B cell (primary cell): Measurements from ENCODE around the gene NCOA7. TPM values are rescaled to one million over a fixed set of nuclear protein-coding genes. Genes with fewer than 3 reads are reported as not detected.

ENCODE experiments used
- ATAC-seq: fragments of 200-7000 bp; cut with Tn5 transposase; one replicate; pipeline ENCODE4 v1.10.0; 2021; ENCODE audit warnings: low read depth, mild to moderate bottlenecking, moderate number of reproducible peaks, moderate library complexity
- CTCF ChIA-PET: fragments of 350-600 bp; sonication (Branson Sonifier 250); formaldehyde crosslinking; loops from one replicate; lab custom pipeline; 2021; ENCODE audit warnings: antibody characterized with exemption, inconsistent platforms; lab: Charles Lee
- POLR2A ChIA-PET: fragments of 350-600 bp; sonication (Branson Sonifier 250); formaldehyde crosslinking; loops from one replicate; lab custom pipeline; 2021; ENCODE audit warnings: antibody characterized with exemption; lab: Charles Lee
- DNase-seq: peaks from one replicate; pipeline ENCODE4 v3.0.0; 2013
- H2AFZ ChIP-seq: 2 replicates; pipeline ENCODE4 v1.6.1; 2012; ENCODE audit warnings: mild to moderate bottlenecking, low read depth, low read length; ENCODE audit not compliant: insufficient read depth, poor library complexity, severe bottlenecking
- H3K27ac ChIP-seq, 2 donors: 1 replicate in 1 of 2; 2 replicates in 1 of 2; pipeline ENCODE4 v1.5.1; 2012 to 2013; ENCODE audit warnings: low read length in 2 of 2, mild to moderate bottlenecking in 2 of 2, moderate library complexity in 1 of 2
- H3K27me3 ChIP-seq, 4 experiments: fragments of 200-600 bp in 1 of 4; sonication (generic) in 1 of 4; replicated peaks in 1 of 4; 1 replicate in 2 of 4; 2 replicates in 2 of 4; pipeline versions ENCODE4 v1.6.1 to v1.7.0; 2013 to 2016; ENCODE audit warnings: low read length in 3 of 4, mild to moderate bottlenecking in 2 of 4, mixed read lengths in 1 of 4, moderate library complexity in 1 of 4; ENCODE audit not compliant: insufficient read depth in 4 of 4, control insufficient read depth in 3 of 4; ENCODE audit errors: control extremely low read depth in 1 of 4
- H3K36me3 ChIP-seq, 2 experiments: replicated peaks in 1 of 2; 1 replicate in 1 of 2; 2 replicates in 1 of 2; pipeline versions ENCODE4 v1.6.1 to v1.7.1; 2013; ENCODE audit warnings: low read length in 1 of 2; ENCODE audit not compliant: insufficient read depth in 2 of 2, control insufficient read depth in 1 of 2; ENCODE audit errors: control extremely low read depth in 1 of 2, extremely low read depth in 1 of 2
- H3K4me1 ChIP-seq, 2 donors: fragments of 200-600 bp in 1 of 2; sonication (generic) in 1 of 2; 1 replicate in 1 of 2; 2 replicates in 1 of 2; pipeline versions ENCODE4 v1.5.1 to v1.6.1; 2013 to 2017; ENCODE audit warnings: low read length in 2 of 2; ENCODE audit not compliant: control insufficient read depth in 2 of 2, insufficient read depth in 2 of 2
- H3K4me2 ChIP-seq: replicated peaks from 2 replicates; pipeline ENCODE3; 2012; ENCODE audit warnings: mild to moderate bottlenecking, low read depth, low read length; ENCODE audit not compliant: poor library complexity, severe bottlenecking
- H3K4me3 ChIP-seq, 5 experiments: fragments of 200-600 bp in 1 of 5; sonication (generic) in 1 of 5; 1 replicate in 3 of 5; 2 replicates in 2 of 5; pipeline versions ENCODE4 v1.5.1 to v1.7.0; 2011 to 2016; ENCODE audit warnings: low read length in 4 of 5, mild to moderate bottlenecking in 4 of 5, low read depth in 2 of 5, control low read depth in 1 of 5, moderate library complexity in 1 of 5; ENCODE audit not compliant: insufficient read depth in 1 of 5; ENCODE audit errors: control extremely low read depth in 1 of 5, extremely low read depth in 1 of 5
- H3K79me2 ChIP-seq: fragments of 200-600 bp; sonication (generic); one replicate; pipeline ENCODE4 v1.6.0; 2016; ENCODE audit warnings: low read length; ENCODE audit not compliant: control insufficient read depth, insufficient read depth
- H3K9ac ChIP-seq: fragments of 200-600 bp; sonication (generic); 2 replicates; pipeline ENCODE4 v1.6.1; 2017; ENCODE audit warnings: mild to moderate bottlenecking, low read length, moderate library complexity
- H3K9me3 ChIP-seq, 3 donors: one replicate each; pipeline versions ENCODE4 v1.6.1 to v1.7.1; 2013; ENCODE audit warnings: low read length in 2 of 3; ENCODE audit not compliant: control insufficient read depth in 2 of 3, insufficient read depth in 1 of 3; ENCODE audit errors: control extremely low read depth in 1 of 3
- H4K20me1 ChIP-seq: 2 replicates; pipeline ENCODE4 v1.6.0; 2012; ENCODE audit warnings: mild to moderate bottlenecking, low read length; ENCODE audit not compliant: insufficient read depth, control insufficient read depth, poor library complexity, severe bottlenecking
- H3K27ac Mint-ChIP-seq: one replicate; pipeline ENCODE4 v1.8.0; 2021; ENCODE audit warnings: mixed read lengths
- H3K27me3 Mint-ChIP-seq: one replicate; pipeline ENCODE4 v1.8.0; 2021; ENCODE audit warnings: mixed read lengths
- H3K4me1 Mint-ChIP-seq: one replicate; pipeline ENCODE4 v1.8.0; 2021; ENCODE audit warnings: mixed read lengths
- H3K4me3 Mint-ChIP-seq: one replicate; pipeline ENCODE4 v1.8.0; 2021; ENCODE audit warnings: mixed read lengths
- H3K9me3 Mint-ChIP-seq: one replicate; pipeline ENCODE4 v1.8.0; 2022; ENCODE audit warnings: mixed read lengths; ENCODE audit not compliant: insufficient read depth
- CTCF ChIP-seq: fragments of 200-600 bp; IDR thresholded peaks from one replicate; pipeline ENCODE4 v1.8.0; 2022; ENCODE audit warnings: antibody characterized with exemption, mild to moderate bottlenecking
- EZH2 ChIP-seq: IDR thresholded peaks from 2 replicates; pipeline ENCODE4 v1.6.1; 2012; ENCODE audit warnings: borderline replicate concordance, low read depth, mild to moderate bottlenecking, moderate library complexity, low read length; ENCODE audit not compliant: insufficient read depth, poor library complexity, severe bottlenecking
- WGBS: methylation state at CpG from one replicate; pipeline ENCODE4 v1.1.5; 2013; ENCODE audit warnings: missing lambda C conversion rate; ENCODE audit not compliant: insufficient coverage; 5-methylcytosine and 5-hydroxymethylcytosine counted together
- intact Hi-C: fragments of 100-400 bp; cut with micrococcal nuclease; formaldehyde crosslinking; loops from one replicate; pipeline ENCODE4 v1.10.0; 2022
- polyA plus RNA-seq: library from polyadenylated mRNA; depleted of rRNA; stranded (reverse); fragments of >200 nt; gene quantifications from 2 replicates; pipeline ENCODE4 v1.2.3, GENCODE V29; 2012
- total RNA-seq, 2 donors: library from RNA; stranded (reverse); fragments of 120-200 nt in 1 of 2; gene quantifications; 1 replicate in 1 of 2; 2 replicates in 1 of 2; pipeline versions ENCODE4 v1.2.3 to v1.2.4, GENCODE V29; 2013 to 2022

NCOA7 gene
- total and polyA plus RNA-seq, 2 donors (not counting 1 experiment from before 2014, with no cell fraction given) = 10.9 to 27.4 TPM

GRCh38 chr6:125792172-125792571, 1.4 kb downstream of the NCOA7 start:
- Histone ChIP-seq H3K79me2 (peaks cover 47% of the 10 kb centered on the region), H3K27ac (no peak overlapping the region), H3K9ac (no peak overlapping the region), H3K36me3 (no peaks in the 10 kb centered on the region), H3K27me3 (no peaks in the 10 kb centered on the region), H3K4me3 (peak overlapping the region in 1 of 5 experiments; percentile 88), H3K9me3 (no peaks in the 10 kb centered on the region), H3K4me1 (peaks cover 20 to 34% of the 10 kb centered on the region in 2 donors), H3K4me2 (peak overlapping the region; percentile 95), H4K20me1 (peaks cover 6% of the 10 kb centered on the region), H2AFZ (no peak overlapping the region)
- peaks cover 55% of the 10 kb centered on the region for H3K4me1 Mint-ChIP-seq
- CTCF ChIA-PET = interaction anchor here (0.7 to 10.4 kb wide), 17 partner anchors 9 to 184 kb away, joined by 3 to 130 read pairs (median 5); partner anchors contain the start of gene HINT3
- H3K9me3 Mint-ChIP-seq = no peaks in the 10 kb centered on the region
- WGBS = no CpG with 5 or more reads among the region's 3 CpGs
- H3K4me3 Mint-ChIP-seq = no peak overlapping the region
- DNase-seq = no peak
- no peak overlapping the region for H3K27ac Mint-ChIP-seq
- TF ChIP-seq CTCF = no peak
- no peak for TF ChIP-seq EZH2
- intact Hi-C loops = loop anchor here (10.0 kb wide), 2 partner anchors 63 to 1553 kb away; partner anchors contain the start of gene ECHDC1
- no peak for ATAC-seq
- POLR2A ChIA-PET = interaction anchor here (3.1 to 3.5 kb wide), 2 partner anchors 11 to 165 kb away, joined by 22 to 59 read pairs; partner anchors contain the start of gene HINT3
- peaks cover 3% of the 10 kb centered on the region for H3K27me3 Mint-ChIP-seq

GRCh38 chr6:125792680-125793079, 1.9 kb downstream of the NCOA7 start:
- CTCF ChIA-PET = interaction anchor here (0.7 to 10.4 kb wide), 5 partner anchors 12 to 169 kb away, joined by 3 to 130 read pairs (median 5); partner anchors contain the start of gene HINT3
- Mint-ChIP-seq H3K27me3 (peaks cover 3% of the 10 kb centered on the region), H3K4me1 (peaks cover 60% of the 10 kb centered on the region), H3K27ac (no peak overlapping the region), H3K9me3 (no peaks in the 10 kb centered on the region), H3K4me3 (peak overlapping the region; percentile 26)
- TF ChIP-seq EZH2 = no peak
- no peak for TF ChIP-seq CTCF
- Histone ChIP-seq H3K9me3 (no peaks in the 10 kb centered on the region), H3K79me2 (peaks cover 52% of the 10 kb centered on the region), H2AFZ (no peak overlapping the region), H4K20me1 (peaks cover 6% of the 10 kb centered on the region), H3K9ac (no peak overlapping the region), H3K4me1 (peaks cover 24 to 40% of the 10 kb centered on the region in 2 donors), H3K36me3 (no peaks in the 10 kb centered on the region), H3K4me2 (no peak overlapping the region), H3K4me3 (no peak overlapping the region), H3K27me3 (no peaks in the 10 kb centered on the region), H3K27ac (no peak overlapping the region)
- POLR2A ChIA-PET = no interaction called here
- no peak for DNase-seq
- ATAC-seq = no peak
- intact Hi-C loops = loop anchor here (10.0 kb wide), 2 partner anchors 62 to 1552 kb away; partner anchors contain the start of gene ECHDC1
